ENCODE results near the gene OOSP1. TPM values are rescaled to one million over a fixed set of nuclear protein-coding genes. Genes with fewer than 3 reads are reported as not detected.

OOSP1 gene
- total and polyA plus RNA-seq, 2 of the 8 experiments (the other 6 are each of a cell fraction or from before 2014, with no cell fraction given) = not detected

GRCh38 chr11:59990421-59990820 is 52.2 kb downstream of the OOSP1 start:
- no peak overlapping the region for H3K4me2 ChIP-seq (ENCODE audit: insufficient read depth in 1 of 2, low read depth in 2 of 2, low read length in 2 of 2)
- no peaks in the 10 kb centered on the region for H3K9me3 ChIP-seq (ENCODE audit: insufficient read depth in 2 of 2, low read depth in 1 of 2, low read length in 1 of 2)
- no peak overlapping the region for H2BK15ac ChIP-seq (ENCODE audit: low read length)
- no peaks in the 10 kb centered on the region for H4K20me1 ChIP-seq (replicated peaks in 1 of 2; ENCODE audit: control insufficient read depth in 1 of 2, insufficient read depth in 2 of 2, low read length in 2 of 2)
- POLR2A ChIA-PET (ENCODE audit: partially characterized antibody) = no interaction called here
- H3K4ac ChIP-seq (replicated peaks; ENCODE audit: insufficient read length, low read depth, low read length) = no peak overlapping the region
- FAIRE-seq (no peak), DNase-seq (ENCODE audit: low read depth in 1 of 2, low spot score in 2 of 2) (no peak)
- H2BK20ac ChIP-seq (ENCODE audit: low read length) = no peak overlapping the region
- H3K79me2 ChIP-seq (ENCODE audit: control insufficient read depth in 1 of 2, insufficient read depth in 2 of 2, low read length in 2 of 2) = no peaks in the 10 kb centered on the region
- H4K91ac ChIP-seq (replicated peaks; ENCODE audit: insufficient read length, low read length) = no peak overlapping the region
- H3K79me1 ChIP-seq (ENCODE audit: low read depth, low read length) = no peaks in the 10 kb centered on the region
- H3K4me1 ChIP-seq (replicated peaks in 1 of 4; ENCODE audit: control insufficient read depth in 3 of 4, insufficient read depth in 4 of 4, low read length in 3 of 4) = no peaks in the 10 kb centered on the region
- H3K56ac ChIP-seq (replicated peaks; ENCODE audit: insufficient read length, low read depth, low read length) = no peak overlapping the region
- peaks cover 0 to 1% (median 0%) of the 10 kb centered on the region in 4 experiments; a peak in 1 of 7 replicates for H3K27me3 ChIP-seq (replicated peaks in 1 of 4; ENCODE audit: control insufficient read depth in 3 of 4, extremely low read depth in 1 of 4, insufficient read depth in 3 of 4, low read length in 3 of 4)
- CTCF ChIA-PET (ENCODE audit: partially characterized antibody) = no interaction called here
- H3K18ac ChIP-seq (ENCODE audit: extremely low read depth, low read length) = no peak overlapping the region
- no peak overlapping the region for H4K8ac ChIP-seq (ENCODE audit: extremely low read depth, insufficient read depth, low read length)
- H3K27ac ChIP-seq (ENCODE audit: low read depth, low read length) = no peak overlapping the region
- no peak overlapping the region for H2BK12ac ChIP-seq (ENCODE audit: low read depth, low read length)
- no peaks in the 10 kb centered on the region for H3K36me3 ChIP-seq (ENCODE audit: control insufficient read depth in 2 of 4, insufficient read depth in 4 of 4, low read length in 3 of 4)
- no peaks in the 10 kb centered on the region for H3K23me2 ChIP-seq (ENCODE audit: low read depth, low read length)
- H3K14ac ChIP-seq (ENCODE audit: insufficient read length) = no peak overlapping the region
- no peak overlapping the region for H3K9ac ChIP-seq (replicated peaks in 1 of 4; ENCODE audit: extremely low read depth in 1 of 4, low read depth in 3 of 4, low read length in 3 of 4)
- H4K5ac ChIP-seq (ENCODE audit: insufficient read length, low read depth, low read length) = no peak overlapping the region
- no peak overlapping the region for H3K23ac ChIP-seq (ENCODE audit: insufficient read length)
- no peak overlapping the region for H3K4me3 ChIP-seq (ENCODE audit: extremely low read depth in 1 of 4, insufficient read depth in 2 of 4, low read depth in 3 of 4, low read length in 4 of 4)
- WGBS, 2 experiments (ENCODE audit: extremely low coverage in 1 of 2, insufficient coverage in 1 of 2, insufficient read length in 1 of 2, insufficient replicate concordance in 2 of 2, low coverage in 1 of 2, low lambda C conversion rate in 2 of 2, missing lambda C conversion rate in 1 of 2) = 86% methylated on average over 1 of the region's 1 CpG; no CpG with 5 or more reads in 1 of the 2 experiments
- no peak overlapping the region for H2BK5ac ChIP-seq (ENCODE audit: low read depth, low read length)
- H2AFZ ChIP-seq (ENCODE audit: low read length) = no peak overlapping the region
- H2AK5ac ChIP-seq (ENCODE audit: low read depth, low read length) = no peak overlapping the region
- no peak overlapping the region for H2BK120ac ChIP-seq (replicated peaks; ENCODE audit: low read depth, low read length)
- TF ChIP-seq MAFK (IDR thresholded peaks at IDR 0.05; ENCODE audit: low read depth, low read length) (no peak), SAP30 (IDR thresholded peaks at IDR 0.05; ENCODE audit: insufficient read depth, insufficient replicate concordance, low read length) (no peak), KDM4A (IDR thresholded peaks at IDR 0.05; ENCODE audit: low read depth, low read length, severe bottlenecking) (no peak), EP300 (IDR thresholded peaks at IDR 0.05; ENCODE audit: borderline replicate concordance in 1 of 2, low read depth in 2 of 2, low read length in 2 of 2) (no peak), CBX8 (IDR thresholded peaks at IDR 0.05; ENCODE audit: borderline replicate concordance, low read depth, low read length) (no peak), TBP (IDR thresholded peaks at IDR 0.05; ENCODE audit: low read depth, low read length) (no peak), SIN3A (conservative IDR thresholded peaks at IDR 0.05 in 1 of 2, IDR thresholded peaks at IDR 0.05 in 1 of 2; ENCODE audit: low read depth in 1 of 2, low read length in 2 of 2) (no peak), TCF12 (IDR thresholded peaks at IDR 0.05; ENCODE audit: low read depth, low read length) (no peak), SRF (IDR thresholded peaks at IDR 0.05; ENCODE audit: low read depth, low read length) (no peak), KDM5A (IDR thresholded peaks at IDR 0.05; ENCODE audit: low read length) (no peak), SIX5 (IDR thresholded peaks at IDR 0.05; ENCODE audit: low read depth, low read length) (no peak), CHD1 (IDR thresholded peaks at IDR 0.05; ENCODE audit: low read depth, low read length) (no peak), EGR1 (IDR thresholded peaks at IDR 0.05; ENCODE audit: borderline replicate concordance, low read depth, low read length) (no peak), SP2 (IDR thresholded peaks at IDR 0.05; ENCODE audit: low read length) (no peak), ATF3 (IDR thresholded peaks at IDR 0.05; ENCODE audit: insufficient read depth, low read depth, low read length) (no peak)

All from H1 (cell line).